ENCODE measurements around the gene MBD6. TPM values are rescaled to one million over a fixed set of nuclear protein-coding genes. Genes with fewer than 3 reads are reported as not detected.

The MBD6 gene
- total RNA-seq, 1 donor from 2014 or later: 33.1 TPM

- intact Hi-C loops (cut with micrococcal nuclease): no loop called here
- TF ChIP-seq, protein P1, sequence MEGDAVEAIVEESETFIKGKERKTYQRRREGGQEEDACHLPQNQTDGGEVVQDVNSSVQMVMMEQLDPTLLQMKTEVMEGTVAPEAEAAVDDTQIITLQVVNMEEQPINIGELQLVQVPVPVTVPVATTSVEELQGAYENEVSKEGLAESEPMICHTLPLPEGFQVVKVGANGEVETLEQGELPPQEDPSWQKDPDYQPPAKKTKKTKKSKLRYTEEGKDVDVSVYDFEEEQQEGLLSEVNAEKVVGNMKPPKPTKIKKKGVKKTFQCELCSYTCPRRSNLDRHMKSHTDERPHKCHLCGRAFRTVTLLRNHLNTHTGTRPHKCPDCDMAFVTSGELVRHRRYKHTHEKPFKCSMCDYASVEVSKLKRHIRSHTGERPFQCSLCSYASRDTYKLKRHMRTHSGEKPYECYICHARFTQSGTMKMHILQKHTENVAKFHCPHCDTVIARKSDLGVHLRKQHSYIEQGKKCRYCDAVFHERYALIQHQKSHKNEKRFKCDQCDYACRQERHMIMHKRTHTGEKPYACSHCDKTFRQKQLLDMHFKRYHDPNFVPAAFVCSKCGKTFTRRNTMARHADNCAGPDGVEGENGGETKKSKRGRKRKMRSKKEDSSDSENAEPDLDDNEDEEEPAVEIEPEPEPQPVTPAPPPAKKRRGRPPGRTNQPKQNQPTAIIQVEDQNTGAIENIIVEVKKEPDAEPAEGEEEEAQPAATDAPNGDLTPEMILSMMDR (IDR thresholded peaks at IDR 0.05; ENCODE audit: borderline replicate concordance): no peak
- peaks cover 19% of the 10 kb centered on the region for H3K36me3 ChIP-seq
- H3K4me1 ChIP-seq: peaks cover 25% of the 10 kb centered on the region
- H3K4me3 ChIP-seq: no peak overlapping the region
- no peak overlapping the region for H3K27ac ChIP-seq (replicated peaks)
- DNase-seq: no peak
- peaks cover 26% of the 10 kb centered on the region for H3K27me3 ChIP-seq (ENCODE audit: low read depth)
- H3K9me3 ChIP-seq (replicated peaks): no peaks in the 10 kb centered on the region
Observed at GRCh38 chr12:57485695-57486094, 36.9 kb upstream of the MBD6 start.

GRCh38 chr12:57487055-57487596 lies 35.5 kb upstream of the MBD6 start:
- Histone ChIP-seq H3K9me3 (replicated peaks) (no peaks in the 10 kb centered on the region), H3K36me3 (peaks cover 33% of the 10 kb centered on the region), H3K4me1 (peaks cover 25% of the 10 kb centered on the region), H3K27me3 (ENCODE audit: low read depth) (peaks cover 12% of the 10 kb centered on the region), H3K27ac (replicated peaks) (peak overlapping the region; percentile 78), H3K4me3 (peak overlapping the region; percentile 98)
- TF ChIP-seq, protein P1 (IDR thresholded peaks at IDR 0.05; ENCODE audit: borderline replicate concordance): no peak
- intact Hi-C loops (cut with micrococcal nuclease): no loop called here
- DNase-seq: no peak

GRCh38 chr12:57487597-57488401 lies 34.8 kb upstream of the MBD6 start, which contains the start of gene MARS1:
MARS1 (plus strand) TSS chr12:57488068; CDS start chr12:57488091, 23 bp downstream.
- H3K9me3 ChIP-seq (replicated peaks): no peaks in the 10 kb centered on the region
- peak; percentile 93 for DNase-seq
- peak within 1 kb of the TSS; percentile 78 for H3K27ac ChIP-seq (replicated peaks)
- peaks cover 25% of the 10 kb centered on the region for H3K4me1 ChIP-seq
- peaks cover 5% of the 10 kb centered on the region for H3K27me3 ChIP-seq (ENCODE audit: low read depth)
- H3K4me3 ChIP-seq: peak within 1 kb of the TSS; percentile 98
- TF ChIP-seq, protein P1 (IDR thresholded peaks at IDR 0.05; ENCODE audit: borderline replicate concordance): no peak
- intact Hi-C loops (cut with micrococcal nuclease): no loop called here
- H3K36me3 ChIP-seq: peaks cover 40% of the 10 kb centered on the region

DNA sequence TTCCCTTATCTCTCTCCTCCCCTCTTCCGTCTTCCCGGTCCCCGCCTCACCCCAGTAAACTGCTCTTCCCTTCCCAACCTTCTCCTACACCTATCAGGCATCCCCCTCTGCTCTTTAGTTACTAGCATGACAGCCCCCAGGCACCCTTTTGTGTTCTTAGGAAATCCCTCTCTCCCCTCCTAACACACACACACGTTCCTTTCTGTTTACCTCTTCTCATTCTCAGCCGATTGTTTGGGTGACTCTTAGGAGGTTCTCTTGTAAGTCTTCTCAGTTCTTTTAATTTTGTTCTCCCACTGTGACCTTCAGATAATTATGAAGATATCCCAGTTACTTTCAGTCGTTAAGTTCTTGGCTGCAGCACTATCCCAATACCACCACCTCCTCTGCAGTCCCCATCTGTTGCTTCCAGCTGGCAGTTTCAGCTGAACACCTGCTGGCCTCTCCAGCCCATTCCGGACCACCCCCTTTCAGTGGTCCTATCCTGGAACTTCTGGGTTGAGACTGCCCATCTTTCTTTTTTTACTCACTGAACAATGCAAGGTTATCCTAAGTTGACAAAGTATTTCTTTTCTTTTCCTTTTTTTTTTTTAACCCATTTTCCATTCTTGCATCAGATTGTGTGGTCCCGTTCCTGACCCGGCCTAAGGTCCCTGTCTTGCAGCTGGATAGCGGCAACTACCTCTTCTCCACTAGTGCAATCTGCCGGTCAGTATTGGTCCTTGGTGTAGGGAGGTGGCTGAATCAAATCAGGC lies 34.0 kb upstream of the MBD6 start:
- DNase-seq: no peak
- peak overlapping the region; percentile 98 for H3K4me3 ChIP-seq
- intact Hi-C loops (cut with micrococcal nuclease): no loop called here
- H3K27me3 ChIP-seq (ENCODE audit: low read depth): no peaks in the 10 kb centered on the region
- TF ChIP-seq, protein P1 (IDR thresholded peaks at IDR 0.05; ENCODE audit: borderline replicate concordance): no peak
- H3K4me1 ChIP-seq: peaks cover 25% of the 10 kb centered on the region
- peak overlapping the region; percentile 78 for H3K27ac ChIP-seq (replicated peaks)
- H3K36me3 ChIP-seq: peaks cover 42% of the 10 kb centered on the region
- H3K9me3 ChIP-seq (replicated peaks): no peaks in the 10 kb centered on the region

- peaks cover 46% of the 10 kb centered on the region for H3K36me3 ChIP-seq
- H3K27me3 ChIP-seq (ENCODE audit: low read depth): no peaks in the 10 kb centered on the region
- intact Hi-C loops (cut with micrococcal nuclease): no loop called here
- TF ChIP-seq, protein P1 (IDR thresholded peaks at IDR 0.05; ENCODE audit: borderline replicate concordance): no peak
- no peak overlapping the region for H3K27ac ChIP-seq (replicated peaks)
- peak overlapping the region; percentile 98 for H3K4me3 ChIP-seq
- no peaks in the 10 kb centered on the region for H3K9me3 ChIP-seq (replicated peaks)
- DNase-seq: no peak
- H3K4me1 ChIP-seq: peaks cover 25% of the 10 kb centered on the region
Observed at GRCh38 chr12:57489157-57489641, 33.4 kb upstream of the MBD6 start.

Measured in left ventricle myocardium inferior (tissue), 1 donor.